Esophagus mucosa (tissue), 1 donor: Measurements from ENCODE around the gene ADRB1. TPM values are rescaled to one million over a fixed set of nuclear protein-coding genes. Genes with fewer than 3 reads are reported as not detected.

Experiments
- ATAC-seq: fragments of 200-7000 bp; cut with Tn5 transposase; one replicate; pipeline ENCODE4 v1.9.1; 2020
- total RNA-seq: library from RNA; stranded (reverse); gene quantifications from one replicate; pipeline ENCODE4 v1.2.4, GENCODE V29; 2023
- donor health status: DM: yes; HTN: yes; CAD: no.

The ADRB1 gene
- total RNA-seq, 1 donor from 2014 or later = 0.04 TPM

DNA sequence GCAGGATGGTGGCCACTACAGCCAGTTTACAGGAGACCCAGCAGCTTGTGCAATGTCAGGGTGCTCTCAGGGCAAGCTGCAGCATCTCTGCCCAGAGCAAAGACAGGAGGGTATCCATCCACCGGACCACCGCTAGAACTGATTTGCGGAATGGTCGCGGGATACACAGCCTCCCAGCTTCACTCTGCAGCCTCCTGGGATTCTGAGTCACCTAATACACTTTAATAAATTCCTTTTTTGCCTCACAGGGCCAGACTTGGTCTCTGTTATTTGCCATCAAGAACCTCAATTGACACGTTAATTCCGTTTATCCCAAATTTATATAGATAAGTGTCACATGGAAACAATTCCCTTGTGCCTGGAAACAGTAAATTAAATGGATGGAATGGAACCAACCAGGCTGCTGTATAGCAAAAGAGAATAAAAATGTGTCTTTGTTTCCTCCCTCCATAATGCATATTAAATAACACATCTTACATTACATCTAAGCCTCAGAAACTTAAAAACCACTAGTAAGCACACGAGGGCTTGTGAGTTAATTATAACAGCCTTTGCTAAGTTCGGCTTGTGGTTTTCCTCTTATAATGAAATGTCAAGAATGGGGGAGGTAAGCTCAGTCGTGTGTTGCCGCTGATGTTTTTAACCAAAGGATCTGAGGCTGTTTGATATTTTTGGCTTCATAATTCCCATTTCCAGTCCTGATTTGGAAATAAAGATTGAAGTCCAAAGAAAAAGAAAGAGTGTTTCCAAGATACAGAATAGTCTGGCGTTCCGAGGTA lies 52.1 kb downstream of the ADRB1 start:
- no peak for ATAC-seq

Other genes starting within 250 kb of the ADRB1 start
- 3.7 TPM for gene DCLRE1A, start 189.8 kb upstream of the ADRB1 start, total RNA-seq
- 18.7 TPM for gene NHLRC2, start 189.2 kb upstream of the ADRB1 start, total RNA-seq
- 19.7 TPM for gene CCDC186, start 130.3 kb downstream of the ADRB1 start, total RNA-seq
- not detected for gene TDRD1, start 135.5 kb downstream of the ADRB1 start, total RNA-seq
- 3.5 TPM for gene VWA2, start 195.4 kb downstream of the ADRB1 start, total RNA-seq